Measurements from ENCODE around the gene INTS2. TPM values are rescaled to one million over a fixed set of nuclear protein-coding genes. Genes with fewer than 3 reads are reported as not detected.
"Not testable (repeated sequence)": the region's sequence is repeated elsewhere in the genome, so short reads cannot be mapped to it uniquely, and the experiment has no call there.

INTS2 gene
- total RNA-seq, 2 donors from 2014 or later = 10.9 to 12.2 TPM

DNA sequence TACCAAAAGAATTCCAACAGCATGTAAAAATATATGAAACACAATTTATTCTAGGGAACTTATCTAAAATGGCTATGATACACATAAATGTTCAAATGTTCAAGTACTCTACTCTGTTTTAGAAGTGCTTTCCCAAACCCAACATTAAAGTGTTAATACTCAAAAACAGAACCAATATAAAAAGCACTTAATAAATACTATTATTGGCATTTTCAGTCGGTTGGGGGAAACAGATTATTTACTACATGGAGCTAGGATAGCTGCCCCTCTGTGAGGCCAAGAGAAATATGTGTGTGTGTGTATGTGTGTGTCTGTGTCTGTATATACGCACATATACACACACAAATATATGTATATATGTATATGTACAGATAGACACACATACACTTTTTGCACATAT, 32.4 kb downstream of the INTS2 start:
- H3K36me3 ChIP-seq = no peaks in the 10 kb centered on the region
- H3K4me3 ChIP-seq = no peak overlapping the region
- no peaks in the 10 kb centered on the region for H3K9me3 ChIP-seq
- DNase-seq = no peak
- no peaks in the 10 kb centered on the region for H3K27me3 ChIP-seq
- no peak overlapping the region for H3K27ac ChIP-seq
- intact Hi-C loops (cut with DNase I) = no loop called here
- TF ChIP-seq, protein P1, sequence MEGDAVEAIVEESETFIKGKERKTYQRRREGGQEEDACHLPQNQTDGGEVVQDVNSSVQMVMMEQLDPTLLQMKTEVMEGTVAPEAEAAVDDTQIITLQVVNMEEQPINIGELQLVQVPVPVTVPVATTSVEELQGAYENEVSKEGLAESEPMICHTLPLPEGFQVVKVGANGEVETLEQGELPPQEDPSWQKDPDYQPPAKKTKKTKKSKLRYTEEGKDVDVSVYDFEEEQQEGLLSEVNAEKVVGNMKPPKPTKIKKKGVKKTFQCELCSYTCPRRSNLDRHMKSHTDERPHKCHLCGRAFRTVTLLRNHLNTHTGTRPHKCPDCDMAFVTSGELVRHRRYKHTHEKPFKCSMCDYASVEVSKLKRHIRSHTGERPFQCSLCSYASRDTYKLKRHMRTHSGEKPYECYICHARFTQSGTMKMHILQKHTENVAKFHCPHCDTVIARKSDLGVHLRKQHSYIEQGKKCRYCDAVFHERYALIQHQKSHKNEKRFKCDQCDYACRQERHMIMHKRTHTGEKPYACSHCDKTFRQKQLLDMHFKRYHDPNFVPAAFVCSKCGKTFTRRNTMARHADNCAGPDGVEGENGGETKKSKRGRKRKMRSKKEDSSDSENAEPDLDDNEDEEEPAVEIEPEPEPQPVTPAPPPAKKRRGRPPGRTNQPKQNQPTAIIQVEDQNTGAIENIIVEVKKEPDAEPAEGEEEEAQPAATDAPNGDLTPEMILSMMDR (IDR thresholded peaks at IDR 0.05) = no peak
- H3K4me1 ChIP-seq = no peaks in the 10 kb centered on the region
- no peak overlapping the region for H3K9ac ChIP-seq (ENCODE audit: low read depth in 2 of 2, low read length in 2 of 2)

DNA sequence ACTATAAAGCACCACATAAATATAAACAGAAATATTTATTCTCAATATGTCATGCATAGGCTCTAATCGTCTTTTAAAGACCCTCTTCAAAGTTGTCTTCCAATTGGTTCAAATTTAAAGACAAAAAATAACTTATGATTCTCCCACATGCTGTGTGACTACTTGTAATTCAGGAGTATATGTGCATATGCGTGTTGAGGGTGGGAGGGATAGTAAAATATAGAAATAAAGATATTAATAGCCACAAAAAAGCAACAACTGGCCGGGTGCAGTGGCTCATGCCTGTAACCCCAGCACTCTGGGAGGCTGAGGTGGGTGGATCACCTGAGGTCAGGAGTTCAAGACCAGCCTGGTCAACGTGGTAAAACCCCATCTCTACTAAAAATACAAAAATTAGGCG, 33.5 kb downstream of the INTS2 start:
- intact Hi-C loops (cut with DNase I); H3K9me3 ChIP-seq; H3K27me3 ChIP-seq; H3K27ac ChIP-seq; H3K4me3 ChIP-seq; H3K9ac ChIP-seq (ENCODE audit: low read depth in 2 of 2, low read length in 2 of 2); H3K4me1 ChIP-seq; H3K36me3 ChIP-seq; DNase-seq: not testable (repeated sequence)

DNA sequence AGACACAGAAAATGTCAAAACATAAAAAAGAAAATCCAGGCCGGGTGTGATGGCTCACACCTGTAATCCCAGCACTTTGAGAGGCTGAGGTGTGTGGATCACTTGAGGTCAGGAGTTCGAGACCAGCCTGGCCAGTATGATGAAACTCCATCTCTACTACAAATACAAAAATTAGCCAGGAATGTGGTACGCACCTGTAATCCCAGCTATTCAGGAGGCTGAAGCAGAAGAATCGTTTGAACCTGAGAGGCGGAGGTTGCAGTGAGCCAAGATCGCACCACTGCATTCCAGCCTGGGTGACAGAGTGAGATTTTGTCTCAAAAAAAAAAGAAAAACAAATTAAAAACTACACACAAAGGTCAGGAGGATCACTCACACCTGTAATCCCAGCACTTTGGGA, 40.0 kb downstream of the INTS2 start:
- H3K27ac ChIP-seq; H3K9me3 ChIP-seq; DNase-seq; intact Hi-C loops (cut with DNase I); H3K4me3 ChIP-seq; H3K36me3 ChIP-seq; H3K4me1 ChIP-seq; H3K9ac ChIP-seq (ENCODE audit: low read depth in 2 of 2, low read length in 2 of 2); H3K27me3 ChIP-seq: not testable (repeated sequence)

DNA sequence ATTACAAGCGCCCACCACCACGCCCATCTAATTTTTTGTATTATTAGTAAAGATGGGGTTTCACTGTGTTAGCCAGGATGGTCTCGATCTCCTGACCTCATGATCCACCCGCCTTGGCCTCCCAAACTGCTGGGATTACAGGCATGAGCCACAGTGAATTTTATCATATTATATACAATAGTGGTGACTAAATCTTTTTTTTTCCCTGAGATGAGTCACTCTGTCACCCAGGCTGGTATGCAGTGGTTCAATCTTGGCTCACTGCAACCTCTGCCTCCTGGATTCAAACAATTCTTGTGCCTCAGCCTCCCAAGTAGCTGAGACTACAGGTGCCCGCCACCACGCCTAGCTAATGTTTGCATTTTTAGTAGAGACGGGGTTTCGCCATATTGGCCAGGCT, 41.9 kb downstream of the INTS2 start:
- H3K27me3 ChIP-seq; intact Hi-C loops (cut with DNase I); H3K36me3 ChIP-seq; H3K27ac ChIP-seq; H3K4me1 ChIP-seq; H3K4me3 ChIP-seq; DNase-seq; H3K9ac ChIP-seq (ENCODE audit: low read depth in 2 of 2, low read length in 2 of 2); H3K9me3 ChIP-seq: not testable (repeated sequence)

DNA sequence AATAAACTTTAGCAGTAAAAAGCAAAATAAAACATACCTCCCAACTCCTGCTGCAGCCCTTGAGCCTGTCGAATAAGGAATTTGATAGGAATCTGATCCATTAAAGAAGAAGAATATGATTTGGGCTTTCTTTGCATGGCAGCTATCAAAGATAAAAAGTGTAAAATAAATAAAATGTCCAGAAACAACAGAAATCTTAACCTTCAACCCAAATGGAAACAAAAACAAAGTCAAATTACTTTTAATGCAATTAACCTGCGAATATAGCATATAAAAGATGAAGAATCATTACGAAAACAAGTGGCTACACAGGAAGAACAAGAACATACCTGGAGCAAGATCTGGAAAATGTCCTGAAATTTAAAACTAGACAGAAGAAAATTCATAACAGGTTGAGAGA, 42.9 kb downstream of the INTS2 start:
- Histone ChIP-seq H3K9ac (ENCODE audit: low read depth in 2 of 2, low read length in 2 of 2) (no peak overlapping the region), H3K36me3 (no peaks in the 10 kb centered on the region), H3K4me1 (no peaks in the 10 kb centered on the region), H3K27ac (no peak overlapping the region), H3K27me3 (no peaks in the 10 kb centered on the region), H3K4me3 (no peak overlapping the region), H3K9me3 (no peaks in the 10 kb centered on the region)
- TF ChIP-seq, protein P1 (IDR thresholded peaks at IDR 0.05) = no peak
- intact Hi-C loops (cut with DNase I) = no loop called here
- no peak for DNase-seq

DNA sequence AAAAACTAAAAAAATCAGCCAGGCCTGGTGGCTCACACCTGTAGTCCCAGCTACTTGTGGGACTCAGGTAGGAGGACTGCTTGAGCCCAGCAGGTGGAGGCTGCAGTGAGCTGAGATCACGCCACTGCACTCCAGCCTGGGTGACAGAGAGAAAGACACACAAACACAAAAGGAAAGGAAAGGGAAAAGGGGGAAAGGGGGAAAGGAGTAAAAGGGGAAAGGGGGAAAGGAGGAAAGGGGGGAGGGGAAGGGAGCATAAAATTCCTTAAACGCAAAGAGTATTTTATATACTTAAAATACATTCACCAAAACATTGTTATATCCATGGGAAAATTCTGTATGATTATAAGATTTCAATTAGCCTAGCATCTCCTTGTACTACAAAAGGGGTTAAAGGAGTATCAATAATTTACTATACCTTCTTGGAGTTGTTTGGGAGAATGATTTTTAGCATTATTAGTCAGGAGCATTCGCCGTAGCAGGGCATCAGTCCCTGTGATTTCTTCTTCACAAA, 47.1 kb downstream of the INTS2 start:
- no peak overlapping the region for H3K27ac ChIP-seq
- DNase-seq = no peak
- TF ChIP-seq, protein P1 (IDR thresholded peaks at IDR 0.05) = no peak
- no peaks in the 10 kb centered on the region for H3K36me3 ChIP-seq
- H3K9ac ChIP-seq (ENCODE audit: low read depth in 2 of 2, low read length in 2 of 2) = no peak overlapping the region
- H3K27me3 ChIP-seq = no peaks in the 10 kb centered on the region
- H3K4me3 ChIP-seq = no peak overlapping the region
- H3K4me1 ChIP-seq = no peaks in the 10 kb centered on the region
- intact Hi-C loops (cut with DNase I) = no loop called here
- no peaks in the 10 kb centered on the region for H3K9me3 ChIP-seq

DNA sequence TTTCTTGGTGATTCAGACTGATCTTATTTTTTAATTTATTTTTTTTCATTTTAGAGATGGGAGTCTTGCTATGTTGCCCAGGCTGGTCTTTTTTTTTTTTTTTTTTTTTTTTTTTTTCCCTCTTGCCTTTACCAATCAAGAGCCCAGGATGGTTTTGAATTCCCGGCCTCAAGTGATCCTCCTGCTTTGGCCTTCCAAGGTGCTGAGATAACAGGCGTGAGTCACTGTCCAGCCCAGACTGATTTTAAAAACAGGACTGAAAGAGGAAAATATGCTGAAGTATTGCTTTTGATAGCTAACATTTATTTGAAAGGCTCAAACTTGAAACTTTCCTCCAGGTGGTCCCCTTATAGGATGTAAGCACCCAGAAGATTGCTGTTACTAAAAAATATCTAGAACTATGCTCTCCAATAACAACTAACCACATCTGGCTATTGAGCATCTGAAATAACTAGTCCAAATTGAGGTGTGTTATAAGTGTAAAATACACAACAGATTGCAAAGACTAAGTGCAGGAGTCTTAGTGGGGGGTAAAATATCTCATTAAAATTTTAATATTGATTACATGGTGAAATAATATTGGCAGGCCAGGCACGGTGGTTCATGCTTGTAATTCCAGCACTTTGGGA, 48.7 kb downstream of the INTS2 start:
- H3K4me1 ChIP-seq = no peaks in the 10 kb centered on the region
- no peaks in the 10 kb centered on the region for H3K9me3 ChIP-seq
- intact Hi-C loops (cut with DNase I) = no loop called here
- no peak overlapping the region for H3K27ac ChIP-seq
- TF ChIP-seq, protein P1 (IDR thresholded peaks at IDR 0.05) = no peak
- H3K36me3 ChIP-seq = no peaks in the 10 kb centered on the region
- no peak for DNase-seq
- H3K9ac ChIP-seq (ENCODE audit: low read depth in 2 of 2, low read length in 2 of 2) = no peak overlapping the region
- no peak overlapping the region for H3K4me3 ChIP-seq
- H3K27me3 ChIP-seq = no peaks in the 10 kb centered on the region
